Measurements from ENCODE around the gene AP2A2.

DNA sequence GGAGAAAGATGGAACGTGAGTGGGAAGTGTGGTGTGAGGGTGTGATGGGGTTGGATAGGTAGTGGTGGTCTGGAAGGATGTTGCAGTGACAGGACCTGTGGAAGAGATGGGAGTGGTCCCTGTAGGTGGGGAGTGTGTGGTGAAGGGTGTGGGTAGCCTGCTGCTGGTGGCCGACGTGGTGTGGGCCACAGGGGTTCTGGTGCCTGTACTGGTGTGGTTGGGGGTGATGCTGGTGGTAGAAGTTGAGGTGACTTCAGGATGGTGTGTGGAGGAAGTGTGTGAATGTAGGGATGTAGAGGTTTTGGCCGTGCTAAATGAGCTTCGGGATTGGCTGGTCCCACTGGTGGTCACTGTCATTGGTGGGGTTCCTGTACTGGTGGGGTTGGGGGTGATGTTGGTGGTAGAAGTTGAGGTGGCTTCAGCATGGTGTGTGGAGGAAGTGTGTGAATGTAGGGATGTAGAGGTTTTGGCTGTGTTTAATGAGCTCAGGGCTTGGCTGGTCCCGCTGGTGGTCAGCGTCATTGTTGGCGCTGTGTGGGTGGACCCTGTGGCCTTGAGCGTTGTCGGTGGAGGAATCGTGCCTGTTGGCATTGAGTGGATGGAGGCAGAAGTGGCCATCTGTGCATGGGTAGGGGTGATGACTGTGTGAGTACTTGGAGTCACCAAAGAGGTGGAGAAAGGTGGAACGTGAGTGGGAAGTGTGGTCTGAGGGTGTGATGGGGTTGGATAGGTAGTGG is 91.8 kb downstream of the AP2A2 start:
- TF ChIP-seq YY1 (IDR thresholded peaks at IDR 0.05; ENCODE audit: low read depth) (no peak), TCF12 (IDR thresholded peaks at IDR 0.05; ENCODE audit: low read depth) (no peak), TAF1 (IDR thresholded peaks at IDR 0.05; ENCODE audit: low read depth) (no peak), CREB1 (IDR thresholded peaks at IDR 0.05; ENCODE audit: low read depth) (no peak)
- TF ChIP-seq, protein P1, sequence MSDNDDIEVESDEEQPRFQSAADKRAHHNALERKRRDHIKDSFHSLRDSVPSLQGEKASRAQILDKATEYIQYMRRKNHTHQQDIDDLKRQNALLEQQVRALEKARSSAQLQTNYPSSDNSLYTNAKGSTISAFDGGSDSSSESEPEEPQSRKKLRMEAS (IDR thresholded peaks at IDR 0.05), result no peak
